Psoas muscle (tissue), 8 donors: ENCODE results near the gene SLC26A2. TPM values are rescaled to one million over a fixed set of nuclear protein-coding genes. Genes with fewer than 3 reads are reported as not detected.

Experiments used
- ATAC-seq, 4 donors: fragments of 200-7000 bp; cut with Tn5 transposase; one replicate each; pipeline ENCODE4 v1.9.1; 2020; ENCODE audit warnings: moderate library complexity in 3 of 4, mild to moderate bottlenecking in 2 of 4
- DNase-seq, 2 donors: peaks; one replicate each; pipeline ENCODE4 v3.0.0-alpha.2; 2020
- H3K27ac ChIP-seq: fragments of 200-600 bp; one replicate; pipeline ENCODE4 v1.8.0; 2022
- H3K27me3 ChIP-seq, 3 donors: fragments of 200-600 bp in 1 of 3; one replicate each; pipeline versions ENCODE4 v1.6.1 to v1.8.0; 2013 to 2022; ENCODE audit warnings: low read length in 2 of 3, mild to moderate bottlenecking in 2 of 3, moderate library complexity in 1 of 3; ENCODE audit not compliant: insufficient read depth in 3 of 3
- H3K36me3 ChIP-seq, 2 donors: fragments of 200-600 bp in 1 of 2; one replicate each; pipeline versions ENCODE4 v1.6.1 to v1.8.0; 2013 to 2022; ENCODE audit warnings: low read depth in 1 of 2, mild to moderate bottlenecking in 1 of 2, moderate library complexity in 1 of 2; ENCODE audit not compliant: insufficient read depth in 1 of 2
- H3K4me1 ChIP-seq: fragments of 200-600 bp; one replicate; pipeline ENCODE4 v1.8.0; 2022
- H3K4me3 ChIP-seq: fragments of 200-600 bp; one replicate; pipeline ENCODE4 v1.8.0; 2022; ENCODE audit warnings: mild to moderate bottlenecking
- H3K9me3 ChIP-seq: fragments of 200-600 bp; one replicate; pipeline ENCODE4 v1.8.0; 2022
- CTCF ChIP-seq: fragments of 200-600 bp; IDR thresholded peaks from one replicate; pipeline ENCODE4 v1.8.0; 2022; ENCODE audit warnings: antibody characterized with exemption
- WGBS, 3 donors: extraction: QIAGEN DNeasy Blood & Tissue Kit; methylation state at CpG; one replicate each; pipeline versions ENCODE4 v1.1.6 to v1.1.7; 2013; 5-methylcytosine and 5-hydroxymethylcytosine counted together
- intact Hi-C, 2 donors: fragments of 100-400 bp; cut with DNase I; formaldehyde crosslinking; loops; one replicate each; pipeline versions ENCODE4 v1.11.0 to v1.14.2; 2022
- polyA plus RNA-seq, 3 donors: library from polyadenylated mRNA; stranded (reverse); fragments of 200-250 nt; gene quantifications; one replicate each; pipeline ENCODE4 v1.2.3, GENCODE V29; 2013
- total RNA-seq, 4 donors: library from RNA; stranded (reverse); fragmentation: NEBNext Ultra II Directional in 2 of 4; extraction: Animal tissue kit (Norgen Biotek cat#: 25700) in 2 of 4; gene quantifications; one replicate each; pipeline versions ENCODE4 v1.2.1 to v1.2.4, GENCODE V29; 2021 to 2023
- donor health status: healthy with polysubstance abuse.
- donor health status: DM: no; HTN: no; CAD: no; lungs with moderate emphysema.
- donor health status: Bipolar disorder and iron deficiency.
- donor health status: healthy.
- donor health status: DM: yes; HTN: yes; CAD: no.
- donor health status: DM: no; HTN: no; CAD: no.
- donor health status: DM: no; HTN: no; CAD: no.
- donor health status: DM: yes; HTN: yes; CAD: no.

Gene SLC26A2
- total and polyA plus RNA-seq, 7 donors: 4.0 to 20.1 (median 7.3) TPM

GRCh38 chr5:149966946-149967345 is 6.4 kb downstream of the SLC26A2 start:
- H3K9me3 ChIP-seq: no peaks in the 10 kb centered on the region
- WGBS, 3 donors: 93 to 96% (median 95%) methylated on average over 3 of the region's 3 CpGs
- H3K4me3 ChIP-seq: no peak overlapping the region
- no peak overlapping the region for H3K27ac ChIP-seq
- ATAC-seq (no peak), DNase-seq (no peak)
- H3K27me3 ChIP-seq: no peaks in the 10 kb centered on the region
- H3K36me3 ChIP-seq: no peaks in the 10 kb centered on the region
- H3K4me1 ChIP-seq: no peaks in the 10 kb centered on the region
- intact Hi-C loops: no loop called here
- TF ChIP-seq CTCF: no peak

- no peak for TF ChIP-seq CTCF
- Histone ChIP-seq H3K27ac (no peak overlapping the region), H3K9me3 (no peaks in the 10 kb centered on the region), H3K27me3 (no peaks in the 10 kb centered on the region), H3K4me1 (no peaks in the 10 kb centered on the region), H3K36me3 (no peaks in the 10 kb centered on the region), H3K4me3 (no peak overlapping the region)
- WGBS, 3 donors: 80 to 94% (median 88%) methylated on average over 4 of the region's 4 CpGs
- ATAC-seq (no peak), DNase-seq (no peak)
- intact Hi-C loops: no loop called here
These were observed 8.8 kb downstream of the SLC26A2 start for GRCh38 chr5:149969181-149969930.

- no peak for TF ChIP-seq CTCF
- no peak overlapping the region for H3K27ac ChIP-seq
- ATAC-seq (no peak), DNase-seq (no peak)
- H3K9me3 ChIP-seq: no peaks in the 10 kb centered on the region
- no peak overlapping the region for H3K4me3 ChIP-seq
- intact Hi-C loops: no loop called here
- H3K4me1 ChIP-seq: no peaks in the 10 kb centered on the region
- H3K36me3 ChIP-seq: peaks cover 2 to 18% of the 10 kb centered on the region in 2 donors
- H3K27me3 ChIP-seq: no peaks in the 10 kb centered on the region
- WGBS, 3 donors: 64 to 68% (median 65%) methylated on average over 2 of the region's 2 CpGs
These were observed 14.9 kb downstream of the SLC26A2 start for GRCh38 chr5:149975409-149975808.

GRCh38 chr5:149979896-149980295 is 19.3 kb downstream of the SLC26A2 start:
- Histone ChIP-seq H3K9me3 (no peaks in the 10 kb centered on the region), H3K4me1 (no peaks in the 10 kb centered on the region), H3K4me3 (no peak overlapping the region), H3K27me3 (no peaks in the 10 kb centered on the region), H3K27ac (no peak overlapping the region), H3K36me3 (peaks cover 10 to 39% of the 10 kb centered on the region in 2 donors)
- TF ChIP-seq CTCF: no peak
- intact Hi-C loops: no loop called here
- no peak for ATAC-seq
- no peak for DNase-seq
- WGBS, 3 donors: 88 to 100% (median 92%) methylated on average over 1 of the region's 1 CpG

GRCh38 chr5:149981206-149981605 is 20.6 kb downstream of the SLC26A2 start:
- H3K27ac ChIP-seq: no peak overlapping the region
- DNase-seq: no peak
- no peak for TF ChIP-seq CTCF
- H3K9me3 ChIP-seq: no peaks in the 10 kb centered on the region
- H3K4me1 ChIP-seq: no peaks in the 10 kb centered on the region
- 90 to 94% (median 92%) methylated on average over 3 of the region's 3 CpGs for WGBS, 3 donors
- H3K27me3 ChIP-seq: no peaks in the 10 kb centered on the region
- ATAC-seq: no peak
- peaks cover 10 to 39% of the 10 kb centered on the region in 2 donors for H3K36me3 ChIP-seq
- H3K4me3 ChIP-seq: no peak overlapping the region
- intact Hi-C loops: no loop called here
